B cell (primary cell): ENCODE results near the gene SMIM13. TPM values are rescaled to one million over a fixed set of nuclear protein-coding genes. Genes with fewer than 3 reads are reported as not detected.

Experiments used
- ATAC-seq: fragments of 200-7000 bp; cut with Tn5 transposase; one replicate; pipeline ENCODE4 v1.10.0; 2021; ENCODE audit warnings: low read depth, mild to moderate bottlenecking, moderate number of reproducible peaks, moderate library complexity
- CTCF ChIA-PET: fragments of 350-600 bp; sonication (Branson Sonifier 250); formaldehyde crosslinking; loops from one replicate; lab custom pipeline; 2021; ENCODE audit warnings: antibody characterized with exemption, inconsistent platforms; lab: Charles Lee
- POLR2A ChIA-PET: fragments of 350-600 bp; sonication (Branson Sonifier 250); formaldehyde crosslinking; loops from one replicate; lab custom pipeline; 2021; ENCODE audit warnings: antibody characterized with exemption; lab: Charles Lee
- DNase-seq: peaks from one replicate; pipeline ENCODE4 v3.0.0; 2013
- H2AFZ ChIP-seq: 2 replicates; pipeline ENCODE4 v1.6.1; 2012; ENCODE audit warnings: mild to moderate bottlenecking, low read depth, low read length; ENCODE audit not compliant: insufficient read depth, poor library complexity, severe bottlenecking
- H3K27ac ChIP-seq, 2 donors: 1 replicate in 1 of 2; 2 replicates in 1 of 2; pipeline ENCODE4 v1.5.1; 2012 to 2013; ENCODE audit warnings: low read length in 2 of 2, mild to moderate bottlenecking in 2 of 2, moderate library complexity in 1 of 2
- H3K27me3 ChIP-seq, 4 experiments: fragments of 200-600 bp in 1 of 4; sonication (generic) in 1 of 4; replicated peaks in 1 of 4; 1 replicate in 2 of 4; 2 replicates in 2 of 4; pipeline versions ENCODE4 v1.6.1 to v1.7.0; 2013 to 2016; ENCODE audit warnings: low read length in 3 of 4, mild to moderate bottlenecking in 2 of 4, mixed read lengths in 1 of 4, moderate library complexity in 1 of 4; ENCODE audit not compliant: insufficient read depth in 4 of 4, control insufficient read depth in 3 of 4; ENCODE audit errors: control extremely low read depth in 1 of 4
- H3K36me3 ChIP-seq, 2 experiments: replicated peaks in 1 of 2; 1 replicate in 1 of 2; 2 replicates in 1 of 2; pipeline versions ENCODE4 v1.6.1 to v1.7.1; 2013; ENCODE audit warnings: low read length in 1 of 2; ENCODE audit not compliant: insufficient read depth in 2 of 2, control insufficient read depth in 1 of 2; ENCODE audit errors: control extremely low read depth in 1 of 2, extremely low read depth in 1 of 2
- H3K4me1 ChIP-seq, 2 donors: fragments of 200-600 bp in 1 of 2; sonication (generic) in 1 of 2; 1 replicate in 1 of 2; 2 replicates in 1 of 2; pipeline versions ENCODE4 v1.5.1 to v1.6.1; 2013 to 2017; ENCODE audit warnings: low read length in 2 of 2; ENCODE audit not compliant: control insufficient read depth in 2 of 2, insufficient read depth in 2 of 2
- H3K4me2 ChIP-seq: replicated peaks from 2 replicates; pipeline ENCODE3; 2012; ENCODE audit warnings: mild to moderate bottlenecking, low read depth, low read length; ENCODE audit not compliant: poor library complexity, severe bottlenecking
- H3K4me3 ChIP-seq, 5 experiments: fragments of 200-600 bp in 1 of 5; sonication (generic) in 1 of 5; 1 replicate in 3 of 5; 2 replicates in 2 of 5; pipeline versions ENCODE4 v1.5.1 to v1.7.0; 2011 to 2016; ENCODE audit warnings: low read length in 4 of 5, mild to moderate bottlenecking in 4 of 5, low read depth in 2 of 5, control low read depth in 1 of 5, moderate library complexity in 1 of 5; ENCODE audit not compliant: insufficient read depth in 1 of 5; ENCODE audit errors: control extremely low read depth in 1 of 5, extremely low read depth in 1 of 5
- H3K79me2 ChIP-seq: fragments of 200-600 bp; sonication (generic); one replicate; pipeline ENCODE4 v1.6.0; 2016; ENCODE audit warnings: low read length; ENCODE audit not compliant: control insufficient read depth, insufficient read depth
- H3K9ac ChIP-seq: fragments of 200-600 bp; sonication (generic); 2 replicates; pipeline ENCODE4 v1.6.1; 2017; ENCODE audit warnings: mild to moderate bottlenecking, low read length, moderate library complexity
- H3K9me3 ChIP-seq, 3 donors: one replicate each; pipeline versions ENCODE4 v1.6.1 to v1.7.1; 2013; ENCODE audit warnings: low read length in 2 of 3; ENCODE audit not compliant: control insufficient read depth in 2 of 3, insufficient read depth in 1 of 3; ENCODE audit errors: control extremely low read depth in 1 of 3
- H4K20me1 ChIP-seq: 2 replicates; pipeline ENCODE4 v1.6.0; 2012; ENCODE audit warnings: mild to moderate bottlenecking, low read length; ENCODE audit not compliant: insufficient read depth, control insufficient read depth, poor library complexity, severe bottlenecking
- H3K27ac Mint-ChIP-seq: one replicate; pipeline ENCODE4 v1.8.0; 2021; ENCODE audit warnings: mixed read lengths
- H3K27me3 Mint-ChIP-seq: one replicate; pipeline ENCODE4 v1.8.0; 2021; ENCODE audit warnings: mixed read lengths
- H3K4me1 Mint-ChIP-seq: one replicate; pipeline ENCODE4 v1.8.0; 2021; ENCODE audit warnings: mixed read lengths
- H3K4me3 Mint-ChIP-seq: one replicate; pipeline ENCODE4 v1.8.0; 2021; ENCODE audit warnings: mixed read lengths
- H3K9me3 Mint-ChIP-seq: one replicate; pipeline ENCODE4 v1.8.0; 2022; ENCODE audit warnings: mixed read lengths; ENCODE audit not compliant: insufficient read depth
- CTCF ChIP-seq: fragments of 200-600 bp; IDR thresholded peaks from one replicate; pipeline ENCODE4 v1.8.0; 2022; ENCODE audit warnings: antibody characterized with exemption, mild to moderate bottlenecking
- EZH2 ChIP-seq: IDR thresholded peaks from 2 replicates; pipeline ENCODE4 v1.6.1; 2012; ENCODE audit warnings: borderline replicate concordance, low read depth, mild to moderate bottlenecking, moderate library complexity, low read length; ENCODE audit not compliant: insufficient read depth, poor library complexity, severe bottlenecking
- WGBS: methylation state at CpG from one replicate; pipeline ENCODE4 v1.1.5; 2013; ENCODE audit warnings: missing lambda C conversion rate; ENCODE audit not compliant: insufficient coverage; 5-methylcytosine and 5-hydroxymethylcytosine counted together
- intact Hi-C: fragments of 100-400 bp; cut with micrococcal nuclease; formaldehyde crosslinking; loops from one replicate; pipeline ENCODE4 v1.10.0; 2022
- polyA plus RNA-seq: library from polyadenylated mRNA; depleted of rRNA; stranded (reverse); fragments of >200 nt; gene quantifications from 2 replicates; pipeline ENCODE4 v1.2.3, GENCODE V29; 2012
- total RNA-seq, 2 donors: library from RNA; stranded (reverse); fragments of 120-200 nt in 1 of 2; gene quantifications; 1 replicate in 1 of 2; 2 replicates in 1 of 2; pipeline versions ENCODE4 v1.2.3 to v1.2.4, GENCODE V29; 2013 to 2022

The SMIM13 gene
- total and polyA plus RNA-seq, 2 donors (not counting 1 experiment from before 2014, with no cell fraction given), result 2.1 to 5.5 TPM

- H3K9ac ChIP-seq, result no peak overlapping the region
- no peaks in the 10 kb centered on the region for H3K27me3 Mint-ChIP-seq
- ATAC-seq (no peak), DNase-seq (no peak)
- no peaks in the 10 kb centered on the region for H3K4me1 ChIP-seq
- intact Hi-C loops, result no loop called here
- CTCF ChIA-PET, result interaction anchor here (0.6 to 12.5 kb wide), 5 partner anchors 17 to 386 kb away, joined by 3 to 334 read pairs (median 3); no protein-coding TSS in a partner anchor
- H2AFZ ChIP-seq, result no peak overlapping the region
- H3K9me3 Mint-ChIP-seq, result no peaks in the 10 kb centered on the region
- no peak overlapping the region for H3K4me2 ChIP-seq
- no peak for TF ChIP-seq CTCF
- TF ChIP-seq EZH2, result no peak
- POLR2A ChIA-PET, result no interaction called here
- 100% methylated on average over 1 of the region's 4 CpGs for WGBS
- H3K27me3 ChIP-seq, result no peaks in the 10 kb centered on the region
- no peak overlapping the region for H3K27ac Mint-ChIP-seq
- no peak overlapping the region for H3K4me3 Mint-ChIP-seq
- no peaks in the 10 kb centered on the region for H3K9me3 ChIP-seq
- H3K4me1 Mint-ChIP-seq, result no peaks in the 10 kb centered on the region
- no peaks in the 10 kb centered on the region for H4K20me1 ChIP-seq
- no peaks in the 10 kb centered on the region for H3K36me3 ChIP-seq
- H3K4me3 ChIP-seq, result no peak overlapping the region
- H3K79me2 ChIP-seq, result no peaks in the 10 kb centered on the region
- H3K27ac ChIP-seq, result no peak overlapping the region
Measured at GRCh38 chr6:11166948-11167347, 73.3 kb downstream of the SMIM13 start.

- Mint-ChIP-seq H3K27ac (no peak overlapping the region), H3K4me1 (peaks cover 9% of the 10 kb centered on the region), H3K4me3 (no peak overlapping the region), H3K9me3 (no peaks in the 10 kb centered on the region), H3K27me3 (no peaks in the 10 kb centered on the region)
- 100% methylated on average over 4 of the region's 7 CpGs for WGBS
- intact Hi-C loops, result no loop called here
- H3K27me3 ChIP-seq, result no peaks in the 10 kb centered on the region
- ChIA-PET POLR2A (no interaction called here), CTCF (interaction anchor here (1.4 to 12.5 kb wide), 2 partner anchors 16 to 329 kb away, joined by 3 to 334 read pairs; no protein-coding TSS in a partner anchor)
- no peak overlapping the region for H3K4me3 ChIP-seq
- H3K4me2 ChIP-seq, result no peak overlapping the region
- H3K36me3 ChIP-seq, result no peaks in the 10 kb centered on the region
- H3K27ac ChIP-seq, result no peak overlapping the region
- TF ChIP-seq EZH2 (no peak), CTCF (no peak)
- no peaks in the 10 kb centered on the region for H3K79me2 ChIP-seq
- peaks cover 7 to 9% of the 10 kb centered on the region in 2 donors for H3K4me1 ChIP-seq
- H4K20me1 ChIP-seq, result no peaks in the 10 kb centered on the region
- no peaks in the 10 kb centered on the region for H3K9me3 ChIP-seq
- DNase-seq, result no peak
- H2AFZ ChIP-seq, result no peak overlapping the region
- no peak for ATAC-seq
- H3K9ac ChIP-seq, result no peak overlapping the region
Measured at GRCh38 chr6:11168091-11168635, 74.5 kb downstream of the SMIM13 start.
